ENCODE results near the gene CENPN.

DNA sequence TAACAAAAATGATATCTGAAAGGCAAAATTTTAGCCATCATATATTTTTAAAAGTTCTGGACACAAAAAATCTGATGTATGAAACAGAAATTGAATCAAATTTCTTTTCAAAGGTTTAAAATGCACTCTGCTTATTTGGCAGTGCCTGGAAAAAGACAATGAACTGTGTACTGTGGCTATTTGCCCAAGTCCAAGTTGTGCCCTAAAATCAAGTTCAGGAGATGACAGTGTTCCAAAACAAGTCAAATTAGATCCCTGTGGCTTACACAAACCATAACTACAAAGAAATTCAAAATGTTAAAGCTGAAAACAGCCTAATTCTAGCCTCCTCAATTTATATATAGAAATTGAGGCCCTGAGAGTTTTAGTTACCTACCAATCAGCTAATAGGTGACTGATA is 25.9 kb upstream of the CENPN start:
- TF ChIP-seq TP53 (CRISPR knock-in tag; IDR thresholded peaks at IDR 0.05) (no peak), SREBF2 (IDR thresholded peaks at IDR 0.05) (no peak), POLR2A (IDR thresholded peaks at IDR 0.05; ENCODE audit: low read length) (no peak), CEBPB (IDR thresholded peaks at IDR 0.05) (no peak), ESRRA (IDR thresholded peaks at IDR 0.05; ENCODE audit: borderline replicate concordance, low read length) (no peak), MAFK (IDR thresholded peaks at IDR 0.05; ENCODE audit: partially characterized antibody) (no peak), RCOR1 (IDR thresholded peaks at IDR 0.05; ENCODE audit: low read depth, low read length) (no peak)
- TF ChIP-seq, protein P1, sequence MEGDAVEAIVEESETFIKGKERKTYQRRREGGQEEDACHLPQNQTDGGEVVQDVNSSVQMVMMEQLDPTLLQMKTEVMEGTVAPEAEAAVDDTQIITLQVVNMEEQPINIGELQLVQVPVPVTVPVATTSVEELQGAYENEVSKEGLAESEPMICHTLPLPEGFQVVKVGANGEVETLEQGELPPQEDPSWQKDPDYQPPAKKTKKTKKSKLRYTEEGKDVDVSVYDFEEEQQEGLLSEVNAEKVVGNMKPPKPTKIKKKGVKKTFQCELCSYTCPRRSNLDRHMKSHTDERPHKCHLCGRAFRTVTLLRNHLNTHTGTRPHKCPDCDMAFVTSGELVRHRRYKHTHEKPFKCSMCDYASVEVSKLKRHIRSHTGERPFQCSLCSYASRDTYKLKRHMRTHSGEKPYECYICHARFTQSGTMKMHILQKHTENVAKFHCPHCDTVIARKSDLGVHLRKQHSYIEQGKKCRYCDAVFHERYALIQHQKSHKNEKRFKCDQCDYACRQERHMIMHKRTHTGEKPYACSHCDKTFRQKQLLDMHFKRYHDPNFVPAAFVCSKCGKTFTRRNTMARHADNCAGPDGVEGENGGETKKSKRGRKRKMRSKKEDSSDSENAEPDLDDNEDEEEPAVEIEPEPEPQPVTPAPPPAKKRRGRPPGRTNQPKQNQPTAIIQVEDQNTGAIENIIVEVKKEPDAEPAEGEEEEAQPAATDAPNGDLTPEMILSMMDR (IDR thresholded peaks at IDR 0.05): no peak
- TF ChIP-seq, protein P2, sequence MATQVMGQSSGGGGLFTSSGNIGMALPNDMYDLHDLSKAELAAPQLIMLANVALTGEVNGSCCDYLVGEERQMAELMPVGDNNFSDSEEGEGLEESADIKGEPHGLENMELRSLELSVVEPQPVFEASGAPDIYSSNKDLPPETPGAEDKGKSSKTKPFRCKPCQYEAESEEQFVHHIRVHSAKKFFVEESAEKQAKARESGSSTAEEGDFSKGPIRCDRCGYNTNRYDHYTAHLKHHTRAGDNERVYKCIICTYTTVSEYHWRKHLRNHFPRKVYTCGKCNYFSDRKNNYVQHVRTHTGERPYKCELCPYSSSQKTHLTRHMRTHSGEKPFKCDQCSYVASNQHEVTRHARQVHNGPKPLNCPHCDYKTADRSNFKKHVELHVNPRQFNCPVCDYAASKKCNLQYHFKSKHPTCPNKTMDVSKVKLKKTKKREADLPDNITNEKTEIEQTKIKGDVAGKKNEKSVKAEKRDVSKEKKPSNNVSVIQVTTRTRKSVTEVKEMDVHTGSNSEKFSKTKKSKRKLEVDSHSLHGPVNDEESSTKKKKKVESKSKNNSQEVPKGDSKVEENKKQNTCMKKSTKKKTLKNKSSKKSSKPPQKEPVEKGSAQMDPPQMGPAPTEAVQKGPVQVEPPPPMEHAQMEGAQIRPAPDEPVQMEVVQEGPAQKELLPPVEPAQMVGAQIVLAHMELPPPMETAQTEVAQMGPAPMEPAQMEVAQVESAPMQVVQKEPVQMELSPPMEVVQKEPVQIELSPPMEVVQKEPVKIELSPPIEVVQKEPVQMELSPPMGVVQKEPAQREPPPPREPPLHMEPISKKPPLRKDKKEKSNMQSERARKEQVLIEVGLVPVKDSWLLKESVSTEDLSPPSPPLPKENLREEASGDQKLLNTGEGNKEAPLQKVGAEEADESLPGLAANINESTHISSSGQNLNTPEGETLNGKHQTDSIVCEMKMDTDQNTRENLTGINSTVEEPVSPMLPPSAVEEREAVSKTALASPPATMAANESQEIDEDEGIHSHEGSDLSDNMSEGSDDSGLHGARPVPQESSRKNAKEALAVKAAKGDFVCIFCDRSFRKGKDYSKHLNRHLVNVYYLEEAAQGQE (IDR thresholded peaks at IDR 0.05): no peak

Data from A549 (cell line).